NCI-H345 treated with DMSO at 0.1 percent for 48 hours (cell line): ENCODE data around the gene SCYGR1.
"Not testable (repeated sequence)": the region's sequence is repeated elsewhere in the genome, so short reads cannot be mapped to it uniquely, and the experiment has no call there.

ENCODE experiments used
- DNase-seq: peaks from one replicate; lab custom pipeline; 2025; ENCODE audit not compliant: unreplicated experiment; lab: John Stamatoyannopoulos, UW

SCYGR1 gene, protein sequence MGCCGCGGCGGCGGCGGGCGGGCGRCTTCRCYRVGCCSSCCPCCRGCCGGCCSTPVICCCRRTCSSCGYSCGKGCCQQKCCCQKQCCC

DNA sequence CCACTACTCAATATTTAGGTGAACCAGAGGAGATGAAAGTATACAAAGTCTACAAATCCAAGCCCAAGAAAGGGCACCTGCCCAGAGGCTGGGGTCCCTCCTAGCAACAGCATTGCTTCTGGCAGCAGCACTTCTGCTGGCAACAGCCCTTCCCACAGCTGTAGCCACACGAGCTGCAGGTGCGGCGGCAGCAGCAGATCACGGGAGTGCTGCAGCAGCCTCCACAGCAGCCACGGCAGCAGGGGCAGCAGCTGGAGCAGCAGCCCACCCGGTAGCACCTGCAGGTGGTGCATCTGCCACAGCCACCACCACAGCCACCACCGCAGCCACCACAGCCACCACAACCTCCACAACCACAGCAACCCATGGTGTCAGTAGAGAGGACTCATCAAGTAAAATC lies at the start of gene SCYGR1:
TSS of gene SCYGR1 (minus strand) at position 367 of the 400 bp plus-strand sequence. CDS start at position 367, 0 bp downstream.
- not testable (repeated sequence) for DNase-seq

DNA sequence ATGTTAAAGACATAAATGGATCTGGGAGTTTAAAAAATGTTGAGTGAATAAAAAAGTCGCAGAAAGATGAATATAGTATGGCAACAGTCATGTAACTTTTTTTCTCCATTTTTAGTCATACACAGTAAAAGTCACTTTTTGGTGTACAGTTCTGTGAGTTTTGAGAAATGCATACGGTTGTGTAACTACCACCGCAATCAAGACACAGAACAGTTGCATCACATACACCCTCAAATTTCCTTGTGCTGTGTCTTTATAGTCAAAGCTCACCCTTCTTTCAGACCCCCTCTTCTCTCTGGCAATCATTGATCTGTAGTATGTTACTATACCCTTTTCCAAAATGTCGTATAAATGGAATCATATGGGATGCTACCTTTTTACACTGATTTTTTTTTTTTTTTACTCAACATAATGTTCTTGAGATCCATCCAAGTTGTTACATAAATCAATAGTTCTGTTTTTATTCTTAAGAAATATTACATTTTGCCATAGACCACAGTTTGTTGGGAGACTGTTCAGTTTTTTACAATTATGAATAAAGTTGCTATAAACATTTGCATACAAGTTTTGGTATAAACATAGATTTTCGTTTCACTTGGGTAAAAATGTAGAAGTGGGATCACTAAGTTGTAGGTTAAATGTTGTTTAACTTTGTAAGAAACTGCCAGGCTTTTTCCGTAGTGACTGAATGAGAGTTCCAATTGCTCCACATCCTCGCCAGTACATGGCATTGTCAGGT lies 48.9 kb upstream of the SCYGR1 start:
- DNase-seq, result no peak

DNA sequence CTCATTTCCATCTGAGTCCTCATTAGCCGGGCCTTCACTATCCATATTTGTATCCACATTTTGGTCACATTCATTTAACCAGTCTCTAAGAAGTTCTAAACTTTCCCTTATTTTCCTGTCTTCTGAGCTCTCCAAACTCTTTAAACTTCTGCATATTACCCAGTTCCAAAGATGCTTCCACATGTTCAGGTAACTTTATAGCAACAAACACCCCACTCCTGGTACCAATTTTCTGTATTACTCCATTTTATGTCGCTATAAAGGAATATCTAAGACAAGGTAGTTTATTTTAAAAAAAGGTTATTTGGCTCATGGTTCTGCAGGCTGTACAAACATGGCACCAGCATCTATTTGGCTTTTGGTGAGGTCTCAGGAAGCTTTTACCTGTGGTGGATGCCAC lies 45.4 kb upstream of the SCYGR1 start:
- DNase-seq, result no peak

DNA sequence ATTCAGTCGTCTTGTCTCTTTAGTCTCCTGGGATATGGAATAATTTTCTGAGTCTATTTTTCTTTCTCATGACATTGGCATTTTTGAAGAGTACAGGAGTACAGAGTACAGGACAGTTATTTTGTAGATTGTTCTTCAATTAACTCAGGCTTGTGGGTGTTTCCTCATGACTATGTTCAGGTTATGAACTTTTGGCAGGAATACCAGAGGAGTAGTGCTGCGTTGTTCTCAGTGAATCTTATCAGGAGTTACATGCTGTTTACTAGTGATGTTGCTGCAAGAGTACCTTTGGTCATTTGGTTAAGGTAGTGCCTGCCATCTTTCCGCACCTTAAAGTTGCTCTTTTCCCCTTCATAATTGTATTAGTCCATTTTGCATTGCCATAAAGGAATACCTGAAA lies 42.9 kb upstream of the SCYGR1 start:
- no peak for DNase-seq

- no peak for DNase-seq
Observed at GRCh38 chr2:227428731-227429285, 41.1 kb upstream of the SCYGR1 start.

- no peak for DNase-seq
Observed at GRCh38 chr2:227423656-227424499, 36.1 kb upstream of the SCYGR1 start.

- DNase-seq, result no peak
Observed at GRCh38 chr2:227420087-227421052, 32.6 kb upstream of the SCYGR1 start.

GRCh38 chr2:227416701-227417100 lies 29.0 kb upstream of the SCYGR1 start:
- no peak for DNase-seq

DNA sequence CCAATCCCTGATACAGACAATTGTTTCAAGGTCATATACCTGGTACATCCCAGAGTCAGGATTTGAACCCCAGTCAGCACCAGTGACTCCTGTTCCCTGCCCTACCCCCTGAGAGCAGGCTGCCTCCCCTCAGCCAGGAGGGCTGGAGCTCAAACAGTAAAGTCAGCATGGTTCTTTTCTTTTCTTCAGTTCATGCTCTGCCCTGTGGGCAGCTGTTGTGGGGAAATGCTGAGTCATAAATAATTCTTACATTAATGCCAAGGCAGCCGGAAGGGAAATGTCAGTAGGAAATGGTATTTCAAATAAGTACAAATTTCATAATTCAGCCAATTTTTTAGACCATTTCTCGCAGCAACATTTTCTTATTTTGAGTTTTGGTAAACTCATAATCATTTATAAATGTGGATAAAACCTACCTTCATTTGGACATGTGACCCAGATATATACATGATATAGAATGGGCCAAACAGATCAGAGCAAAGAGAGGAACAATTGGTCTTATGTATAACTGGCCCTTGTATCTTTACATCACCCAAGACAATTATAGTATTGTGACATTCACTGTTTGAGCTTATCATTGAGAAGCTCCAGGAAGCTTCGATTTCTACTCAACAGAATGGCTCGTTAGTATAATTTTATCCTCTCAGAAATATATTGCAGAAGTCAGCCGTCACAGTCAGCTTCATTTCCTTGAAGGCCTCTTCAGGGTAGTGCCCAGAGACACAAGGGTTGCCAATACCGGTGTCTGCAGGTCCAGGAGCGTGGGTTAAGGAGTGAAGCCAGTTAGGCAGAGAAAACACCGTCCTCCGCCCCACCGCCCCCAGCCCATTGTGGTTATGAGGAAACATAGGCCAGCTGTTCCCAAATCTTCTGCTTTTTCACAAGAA lies 28.0 kb upstream of the SCYGR1 start:
- no peak for DNase-seq

DNA sequence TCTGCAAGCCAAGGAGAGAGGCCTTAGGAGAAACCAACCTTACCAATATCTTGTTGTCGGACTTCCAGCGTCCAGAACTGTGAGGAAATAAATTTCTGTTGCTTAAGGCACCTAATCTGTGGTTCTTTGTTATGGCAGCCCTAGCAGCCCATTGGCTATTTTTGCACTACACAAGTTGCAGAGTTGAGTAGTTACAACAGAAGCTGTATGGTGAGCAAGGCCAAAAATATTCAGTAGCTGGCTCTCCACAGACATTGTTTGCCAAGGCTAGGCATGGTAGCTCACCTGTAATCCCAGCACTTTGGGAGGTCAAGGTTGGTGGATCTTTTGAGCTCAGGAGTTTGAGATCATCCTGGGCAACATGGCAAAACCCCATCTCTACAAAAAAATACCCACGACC lies 27.1 kb upstream of the SCYGR1 start:
- DNase-seq, result no peak

- no peak for DNase-seq
Observed at GRCh38 chr2:227413371-227413770, 25.6 kb upstream of the SCYGR1 start.

GRCh38 chr2:227412877-227413276 lies 25.1 kb upstream of the SCYGR1 start:
- no peak for DNase-seq

GRCh38 chr2:227411990-227412350 lies 24.2 kb upstream of the SCYGR1 start:
- DNase-seq, result no peak

- no peak for DNase-seq
Observed at GRCh38 chr2:227411320-227411989, 23.7 kb upstream of the SCYGR1 start.

GRCh38 chr2:227410191-227410590 lies 22.4 kb upstream of the SCYGR1 start:
- no peak for DNase-seq

DNA sequence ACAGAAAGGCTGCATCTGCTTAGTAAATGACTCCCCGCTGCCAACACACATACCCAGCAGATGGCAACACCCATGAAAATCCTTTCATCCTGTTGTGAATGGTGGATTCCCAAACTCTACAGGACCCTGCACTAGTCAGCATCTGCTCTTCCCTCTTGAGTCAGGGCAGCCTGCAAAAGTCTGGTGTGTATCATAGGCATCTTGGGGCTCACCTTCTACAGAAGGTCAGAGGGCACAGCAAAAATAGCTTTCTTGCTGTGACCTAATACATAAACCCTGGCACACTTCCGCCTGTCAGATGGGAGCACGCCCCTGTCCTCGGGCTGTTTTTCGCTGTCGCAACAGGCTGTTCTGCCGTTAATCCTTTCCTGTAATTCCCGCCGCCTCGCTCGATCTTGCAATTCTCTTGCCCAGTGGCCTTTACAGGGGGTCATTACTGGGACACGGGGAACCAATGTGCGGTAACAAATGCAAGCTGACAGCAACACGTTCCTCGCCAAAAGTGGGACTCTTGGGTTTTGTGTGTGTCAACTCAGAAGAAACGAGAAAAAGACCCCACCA lies 19.9 kb upstream of the SCYGR1 start:
- DNase-seq, result no peak

DNA sequence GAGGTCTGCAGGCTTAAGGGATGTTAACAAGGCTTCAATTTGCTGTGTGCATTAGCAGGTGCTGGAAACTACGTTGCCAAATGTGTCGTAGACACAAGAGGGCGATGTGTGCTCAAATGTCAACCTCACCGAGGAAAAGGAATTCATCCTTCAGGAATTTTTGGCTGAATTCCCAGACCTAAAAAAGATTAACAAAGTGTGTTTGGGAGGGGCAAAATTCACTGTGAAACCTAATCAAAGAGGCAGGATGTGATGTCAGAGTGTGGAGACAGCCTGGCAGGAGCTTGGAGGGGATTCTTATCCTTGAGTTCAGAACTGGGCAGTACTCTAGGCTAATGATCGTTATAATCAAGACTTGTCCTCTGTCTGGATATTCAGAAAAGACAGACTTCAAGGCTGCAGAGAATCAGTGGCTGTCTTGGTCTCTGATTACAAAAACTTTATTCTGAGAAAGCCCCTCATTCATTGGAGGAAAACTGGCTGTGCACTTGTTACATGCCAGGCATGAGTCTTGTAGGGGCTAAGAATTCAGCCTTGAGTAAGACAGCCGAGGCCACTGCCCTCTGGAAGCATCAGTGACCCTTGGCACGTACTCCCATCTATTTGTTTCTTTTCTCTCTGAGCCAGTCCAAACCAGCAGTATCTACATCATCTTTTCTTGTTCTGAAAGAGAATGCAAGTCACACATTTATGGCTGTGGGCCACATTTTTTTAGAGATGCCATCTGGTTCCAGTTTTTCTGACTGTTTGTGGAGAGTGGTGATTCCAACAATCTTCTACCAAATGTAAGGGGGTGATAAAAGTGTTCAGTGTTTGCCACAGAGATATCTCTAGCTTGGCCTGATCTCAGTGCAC lies 18.7 kb upstream of the SCYGR1 start:
- DNase-seq, result peak; percentile 86
